HepG2 (cell line): ENCODE measurements around the gene TFB1M. TPM values are rescaled to one million over a fixed set of nuclear protein-coding genes. Genes with fewer than 3 reads are reported as not detected.

ENCODE experiments used
- BHLHE40 ChIP-seq: IDR thresholded peaks from 2 replicates; pipeline ENCODE4 v1.6.1; 2011; ENCODE audit warnings: low read length, improper control_type of control experiment
- CHD2 ChIP-seq: IDR thresholded peaks from 2 replicates; pipeline ENCODE4 v1.6.1; 2011; ENCODE audit warnings: low read depth, low read length, improper control_type of control experiment
- HNRNPH1 ChIP-seq: fragments of 200-400 bp; formaldehyde crosslinking; optimal IDR thresholded peaks from 2 replicates; pipeline ENCODE3; 2017; ENCODE audit warnings: mild to moderate bottlenecking, low read depth, low read length
- KDM2A ChIP-seq: sonication (generic); formaldehyde crosslinking; IDR thresholded peaks from 2 replicates; pipeline ENCODE4 v1.4.0; 2020; ENCODE audit warnings: low read depth, missing genetic modification reagents, borderline replicate concordance
- NCOA5 ChIP-seq: sonication (generic); formaldehyde crosslinking; IDR thresholded peaks from 2 replicates; pipeline ENCODE4 v1.4.0; 2020; ENCODE audit warnings: missing genetic modification reagents
- NFIC ChIP-seq: IDR thresholded peaks from 2 replicates; pipeline ENCODE4 v1.6.1; 2012; ENCODE audit warnings: mild to moderate bottlenecking, low read length, inconsistent platforms
- NFKB2 ChIP-seq: sonication (generic); formaldehyde crosslinking; IDR thresholded peaks from 2 replicates; pipeline ENCODE4 v1.4.0; 2020; ENCODE audit warnings: missing genetic modification reagents, borderline replicate concordance
- NONO ChIP-seq, 2 experiments: fragments of 450-650 bp in 1 of 2; sonication (generic) in 1 of 2; formaldehyde crosslinking in 1 of 2; IDR thresholded peaks in 1 of 2; conservative IDR thresholded peaks in 1 of 2; 2 replicates each; pipeline versions ENCODE4 v1.6.1 to v1.8.0; 2017 to 2022; ENCODE audit warnings: mild to moderate bottlenecking in 1 of 2, missing genetic modification reagents in 1 of 2, moderate library complexity in 1 of 2
- SMAD1 ChIP-seq: sonication (generic); formaldehyde crosslinking; IDR thresholded peaks from 2 replicates; pipeline ENCODE4 v1.4.0; 2020; ENCODE audit warnings: missing genetic modification reagents, low read depth, mild to moderate bottlenecking, borderline replicate concordance
- SNAPC2 ChIP-seq: sonication (generic); formaldehyde crosslinking; IDR thresholded peaks from 2 replicates; pipeline ENCODE4 v1.8.1; 2022; ENCODE audit warnings: mild to moderate bottlenecking, missing genetic modification reagents
- SNRNP70 ChIP-seq: fragments of 200-400 bp; formaldehyde crosslinking; IDR thresholded peaks from 2 replicates; pipeline ENCODE4 v1.6.1; 2017; ENCODE audit warnings: mild to moderate bottlenecking, low read depth, low read length, moderate library complexity
- THAP9 ChIP-seq: sonication (generic); formaldehyde crosslinking; IDR thresholded peaks from 2 replicates; pipeline ENCODE4; 2020; ENCODE audit warnings: missing genetic modification reagents, mild to moderate bottlenecking, borderline replicate concordance
- ZNF510 ChIP-seq: sonication (generic); formaldehyde crosslinking; IDR thresholded peaks from 2 replicates; pipeline ENCODE4 v1.4.0; 2020; ENCODE audit warnings: low read depth, mild to moderate bottlenecking, missing genetic modification reagents
- ZNF674 ChIP-seq: sonication (generic); formaldehyde crosslinking; IDR thresholded peaks from 2 replicates; pipeline ENCODE4 v1.5.0; 2020; ENCODE audit warnings: low read depth, mild to moderate bottlenecking, missing genetic modification reagents
- ZNF710 ChIP-seq: sonication (generic); formaldehyde crosslinking; IDR thresholded peaks from 2 replicates; pipeline ENCODE4 v1.5.0; 2020; ENCODE audit warnings: mild to moderate bottlenecking, missing genetic modification reagents, borderline replicate concordance
- ZNF749 ChIP-seq: sonication (generic); formaldehyde crosslinking; IDR thresholded peaks from 2 replicates; pipeline ENCODE4 v1.8.0; 2022; ENCODE audit warnings: mild to moderate bottlenecking, missing genetic modification reagents, moderate library complexity, borderline replicate concordance
- ZNF773 ChIP-seq: sonication (generic); formaldehyde crosslinking; IDR thresholded peaks from 2 replicates; pipeline ENCODE4 v1.4.0; 2020; ENCODE audit warnings: missing genetic modification reagents, borderline replicate concordance
- ZSCAN20 ChIP-seq: sonication (generic); formaldehyde crosslinking; IDR thresholded peaks from 2 replicates; pipeline ENCODE4 v1.4.0; 2020; ENCODE audit warnings: missing genetic modification reagents, mild to moderate bottlenecking, borderline replicate concordance
- polyA plus RNA-seq, 8 experiments: library from polyadenylated mRNA; depleted of rRNA in 3 of 8; stranded (reverse) in 7 of 8; unstranded in 1 of 8; fragments of >200 nt; fragmentation: Illumina TruSeq in 4 of 8; extraction: Trizol in 4 of 8; gene quantifications; 2 replicates each; pipeline versions ENCODE4 v1.2.1 to v1.2.3, GENCODE V29; 2011 to 2016; ENCODE audit warnings: low read depth in 4 of 8, missing spikeins in 1 of 8, mixed read lengths in 1 of 8; ENCODE audit not compliant: insufficient read depth in 1 of 8
- total RNA-seq, 5 experiments: library from RNA; depleted of rRNA; stranded (reverse); fragments of >200 nt; fragmentation: Illumina TruSeq; extraction: Trizol; gene quantifications; 2 replicates each; pipeline ENCODE4 v1.2.3, GENCODE V29; 2016; ENCODE audit warnings: low read depth in 1 of 5
- TF ChIP-seq, protein P1 (sequence below): sonication (generic); formaldehyde crosslinking; IDR thresholded peaks from 2 replicates; pipeline ENCODE4 v1.4.0; 2020; ENCODE audit warnings: missing genetic modification reagents, borderline replicate concordance

The TFB1M gene
- total and polyA plus RNA-seq, 2 of the 13 experiments (the other 11 are each of a cell fraction or from before 2014, with no cell fraction given), result 91.4 to 122 TPM

DNA sequence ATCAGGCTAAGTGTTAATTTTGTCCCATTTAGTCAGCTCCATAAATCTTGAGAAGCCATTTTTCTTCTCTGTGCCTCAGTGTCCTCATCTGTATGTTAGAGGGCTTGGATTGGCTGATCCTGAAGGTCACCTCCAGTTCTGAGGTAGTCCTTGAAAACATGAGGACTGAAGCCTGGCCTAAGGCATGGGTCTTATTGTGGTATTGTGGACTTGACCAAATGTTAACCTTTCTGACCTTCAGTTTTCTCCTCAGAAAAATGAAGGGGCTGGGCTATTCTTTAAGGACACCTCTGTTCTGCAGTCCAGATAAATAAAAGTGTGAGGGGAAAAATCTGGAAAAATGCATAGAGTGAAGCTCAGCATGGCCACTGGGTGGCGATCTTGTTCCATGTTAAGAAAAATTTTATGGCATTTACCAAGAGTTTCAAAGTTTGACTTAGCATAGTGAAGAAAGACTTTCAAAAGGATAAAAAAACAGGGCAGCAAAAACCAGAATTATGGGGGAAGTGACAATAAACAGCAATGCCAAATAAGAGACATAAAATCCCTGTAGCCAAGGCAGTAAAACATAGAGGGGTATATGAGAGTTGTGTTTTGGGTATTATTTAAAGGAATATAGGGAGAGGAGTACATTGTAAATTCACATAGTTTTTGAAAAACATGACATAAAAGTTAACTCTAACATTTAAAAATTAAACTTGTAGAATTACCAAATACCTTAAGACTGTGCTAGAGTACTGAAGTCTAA is 13.2 kb upstream of the TFB1M start (continued):
- TF ChIP-seq ZNF749 (no peak), NCOA5 (CRISPR knock-in tag) (no peak), NONO (IDR thresholded peaks at IDR 0.05) (no peak), NONO (CRISPR knock-in tag; conservative IDR thresholded peaks at IDR 0.05) (peak; percentile 29; the same call in 1 of the 2 replicates), NFKB2 (CRISPR knock-in tag) (no peak), BHLHE40 (peak; percentile 20; the same call in 1 of the 2 replicates), ZSCAN20 (CRISPR knock-in tag) (peak; percentile 51; the same call in 1 of the 2 replicates), THAP9 (CRISPR knock-in tag) (no peak), KDM2A (no peak), SNAPC2 (CRISPR knock-in tag) (no peak), SMAD1 (CRISPR knock-in tag) (no peak), ZNF510 (CRISPR knock-in tag) (no peak), ZNF710 (CRISPR knock-in tag) (no peak), HNRNPH1 (no peak), NFIC (peak; percentile 43; the same call in 1 of the 2 replicates), SNRNP70 (no peak), ZNF674 (CRISPR knock-in tag) (no peak), CHD2 (no peak; the same call in 1 of the 2 replicates), ZNF773 (no peak)
- TF ChIP-seq, protein P1, sequence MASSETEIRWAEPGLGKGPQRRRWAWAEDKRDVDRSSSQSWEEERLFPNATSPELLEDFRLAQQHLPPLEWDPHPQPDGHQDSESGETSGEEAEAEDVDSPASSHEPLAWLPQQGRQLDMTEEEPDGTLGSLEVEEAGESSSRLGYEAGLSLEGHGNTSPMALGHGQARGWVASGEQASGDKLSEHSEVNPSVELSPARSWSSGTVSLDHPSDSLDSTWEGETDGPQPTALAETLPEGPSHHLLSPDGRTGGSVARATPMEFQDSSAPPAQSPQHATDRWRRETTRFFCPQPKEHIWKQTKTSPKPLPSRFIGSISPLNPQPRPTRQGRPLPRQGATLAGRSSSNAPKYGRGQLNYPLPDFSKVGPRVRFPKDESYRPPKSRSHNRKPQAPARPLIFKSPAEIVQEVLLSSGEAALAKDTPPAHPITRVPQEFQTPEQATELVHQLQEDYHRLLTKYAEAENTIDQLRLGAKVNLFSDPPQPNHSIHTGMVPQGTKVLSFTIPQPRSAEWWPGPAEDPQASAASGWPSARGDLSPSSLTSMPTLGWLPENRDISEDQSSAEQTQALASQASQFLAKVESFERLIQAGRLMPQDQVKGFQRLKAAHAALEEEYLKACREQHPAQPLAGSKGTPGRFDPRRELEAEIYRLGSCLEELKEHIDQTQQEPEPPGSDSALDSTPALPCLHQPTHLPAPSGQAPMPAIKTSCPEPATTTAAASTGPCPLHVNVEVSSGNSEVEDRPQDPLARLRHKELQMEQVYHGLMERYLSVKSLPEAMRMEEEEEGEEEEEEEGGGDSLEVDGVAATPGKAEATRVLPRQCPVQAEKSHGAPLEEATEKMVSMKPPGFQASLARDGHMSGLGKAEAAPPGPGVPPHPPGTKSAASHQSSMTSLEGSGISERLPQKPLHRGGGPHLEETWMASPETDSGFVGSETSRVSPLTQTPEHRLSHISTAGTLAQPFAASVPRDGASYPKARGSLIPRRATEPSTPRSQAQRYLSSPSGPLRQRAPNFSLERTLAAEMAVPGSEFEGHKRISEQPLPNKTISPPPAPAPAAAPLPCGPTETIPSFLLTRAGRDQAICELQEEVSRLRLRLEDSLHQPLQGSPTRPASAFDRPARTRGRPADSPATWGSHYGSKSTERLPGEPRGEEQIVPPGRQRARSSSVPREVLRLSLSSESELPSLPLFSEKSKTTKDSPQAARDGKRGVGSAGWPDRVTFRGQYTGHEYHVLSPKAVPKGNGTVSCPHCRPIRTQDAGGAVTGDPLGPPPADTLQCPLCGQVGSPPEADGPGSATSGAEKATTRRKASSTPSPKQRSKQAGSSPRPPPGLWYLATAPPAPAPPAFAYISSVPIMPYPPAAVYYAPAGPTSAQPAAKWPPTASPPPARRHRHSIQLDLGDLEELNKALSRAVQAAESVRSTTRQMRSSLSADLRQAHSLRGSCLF, result no peak
